Activated naive CD4-positive, alpha-beta T cell treated with anti-CD3 and anti-CD28 coated beads, Interleukin-2, amount 50 U/mL, for 72 hours (primary cell): ENCODE data around the gene PPP4R2. TPM values are rescaled to one million over a fixed set of nuclear protein-coding genes. Genes with fewer than 3 reads are reported as not detected.

Source experiments
- ATAC-seq, 2 donors: fragments of 150-1000 bp; cut with Tn5 transposase; 2 replicates each; pipeline ENCODE4 v1.10.0; 2021; ENCODE audit warnings: mild to moderate bottlenecking in 2 of 2, moderate library complexity in 2 of 2
- DNase-seq, 2 donors: peaks; one replicate each; pipeline ENCODE4 v3.0.0; 2021 to 2022; ENCODE audit warnings: low spot score in 2 of 2
- H3K27ac Mint-ChIP-seq, 2 donors: one replicate each; pipeline ENCODE4 v1.8.0; 2022; ENCODE audit warnings: mild to moderate bottlenecking in 2 of 2, mixed read lengths in 2 of 2
- H3K36me3 Mint-ChIP-seq, 2 donors: one replicate each; pipeline ENCODE4 v1.8.0; 2022; ENCODE audit warnings: mixed read lengths in 2 of 2
- H3K9me3 Mint-ChIP-seq, 2 donors: one replicate each; pipeline ENCODE4 v1.8.0; 2022; ENCODE audit warnings: mixed read lengths in 2 of 2
- total RNA-seq, 2 donors: library from RNA; stranded (reverse); gene quantifications; one replicate each; pipeline ENCODE4 v1.2.3, GENCODE V29; 2022

The PPP4R2 gene
- total RNA-seq, 2 donors from 2014 or later = 69.4 to 85.7 TPM

DNA sequence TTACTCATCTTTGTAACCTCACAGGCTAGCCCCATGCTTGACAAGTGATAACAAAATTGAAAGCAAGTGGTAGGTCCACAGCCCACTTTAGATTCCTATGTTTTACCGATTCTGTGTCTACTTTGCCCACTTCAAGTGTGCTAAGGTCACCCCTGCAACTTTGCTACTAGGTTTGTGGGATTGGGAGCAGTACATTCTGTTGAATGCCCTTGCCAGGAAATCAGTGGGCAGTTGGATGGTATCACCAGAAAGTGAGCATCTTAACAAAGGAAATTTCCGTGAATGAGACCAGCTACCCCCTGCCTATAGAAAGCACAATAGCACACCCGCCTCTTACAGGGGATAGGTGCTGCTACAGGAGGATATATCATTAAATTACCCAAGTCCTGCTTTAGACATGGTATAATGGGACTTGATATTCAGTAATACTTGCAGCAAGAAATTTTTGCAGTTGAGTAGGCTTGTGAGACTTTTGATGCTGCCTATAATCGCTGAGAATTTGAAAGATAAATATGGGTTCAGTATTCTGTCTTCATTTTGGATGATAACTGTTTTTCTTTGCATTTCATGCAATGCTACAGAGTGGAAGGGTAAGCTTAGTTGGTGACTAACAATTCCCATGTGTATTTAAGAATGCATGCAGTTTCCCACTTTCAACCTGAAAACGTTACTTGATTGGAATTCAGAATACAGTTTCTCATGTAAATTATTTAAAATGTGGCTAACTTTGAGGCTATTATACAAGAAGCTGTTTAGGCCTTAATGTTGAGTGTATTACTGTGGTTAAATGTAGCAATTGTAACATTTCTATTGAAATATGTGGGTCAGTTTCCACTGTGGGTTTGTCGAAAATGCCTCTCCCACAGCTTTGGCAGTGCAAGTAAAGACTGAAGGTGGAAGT is 74.3 kb downstream of the PPP4R2 start:
- DNase-seq (no peak), ATAC-seq (peak in 1 of 2 donors; percentile 25)
- no peaks in the 10 kb centered on the region for H3K36me3 Mint-ChIP-seq
- peak overlapping the region in 1 of 2 donors; percentile 85 for H3K27ac Mint-ChIP-seq
- H3K9me3 Mint-ChIP-seq = no peaks in the 10 kb centered on the region

DNA sequence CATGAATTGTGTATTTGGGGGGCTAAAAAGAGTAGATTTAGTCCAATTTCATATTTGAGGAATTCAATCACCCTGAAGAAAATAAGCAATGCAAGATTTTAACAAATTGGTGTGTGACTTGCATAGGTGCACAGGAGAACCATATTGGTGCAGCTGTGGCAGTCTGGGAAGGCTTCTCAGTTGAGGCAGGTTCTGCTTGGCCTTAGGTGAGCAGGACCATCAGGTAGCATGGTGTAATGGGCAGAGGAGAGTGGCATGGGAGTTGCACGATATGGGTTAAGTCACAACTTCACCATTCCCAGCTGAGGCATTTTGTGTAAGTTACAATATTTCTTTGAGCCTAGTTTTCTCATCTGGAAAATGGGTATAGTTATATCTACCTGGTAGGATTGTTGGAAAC is 75.3 kb downstream of the PPP4R2 start:
- H3K9me3 Mint-ChIP-seq = no peaks in the 10 kb centered on the region
- DNase-seq (no peak), ATAC-seq (no peak)
- H3K36me3 Mint-ChIP-seq = no peaks in the 10 kb centered on the region
- no peak overlapping the region for H3K27ac Mint-ChIP-seq

DNA sequence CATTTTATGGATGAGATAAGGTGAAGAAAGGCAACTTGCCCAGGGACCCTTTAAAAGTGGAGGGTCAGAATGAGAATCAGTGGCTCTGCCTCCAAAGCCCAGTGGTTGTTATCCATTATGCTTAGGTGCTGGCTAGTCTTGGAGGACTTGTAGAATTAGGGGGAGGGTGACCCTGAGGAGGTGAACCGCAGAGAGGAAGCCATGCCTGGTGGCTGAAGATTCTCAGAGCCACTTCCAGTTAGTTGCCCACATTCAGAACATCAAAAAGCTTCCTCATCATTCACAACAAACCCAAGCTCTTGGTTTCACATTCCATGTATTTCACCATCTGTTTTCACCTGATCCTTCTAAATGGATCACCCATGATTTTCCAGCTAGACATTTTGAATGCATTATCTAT is 76.0 kb downstream of the PPP4R2 start:
- no peak for DNase-seq
- Mint-ChIP-seq H3K27ac (no peak overlapping the region), H3K36me3 (no peaks in the 10 kb centered on the region), H3K9me3 (no peaks in the 10 kb centered on the region)
- ATAC-seq = no peak

DNA sequence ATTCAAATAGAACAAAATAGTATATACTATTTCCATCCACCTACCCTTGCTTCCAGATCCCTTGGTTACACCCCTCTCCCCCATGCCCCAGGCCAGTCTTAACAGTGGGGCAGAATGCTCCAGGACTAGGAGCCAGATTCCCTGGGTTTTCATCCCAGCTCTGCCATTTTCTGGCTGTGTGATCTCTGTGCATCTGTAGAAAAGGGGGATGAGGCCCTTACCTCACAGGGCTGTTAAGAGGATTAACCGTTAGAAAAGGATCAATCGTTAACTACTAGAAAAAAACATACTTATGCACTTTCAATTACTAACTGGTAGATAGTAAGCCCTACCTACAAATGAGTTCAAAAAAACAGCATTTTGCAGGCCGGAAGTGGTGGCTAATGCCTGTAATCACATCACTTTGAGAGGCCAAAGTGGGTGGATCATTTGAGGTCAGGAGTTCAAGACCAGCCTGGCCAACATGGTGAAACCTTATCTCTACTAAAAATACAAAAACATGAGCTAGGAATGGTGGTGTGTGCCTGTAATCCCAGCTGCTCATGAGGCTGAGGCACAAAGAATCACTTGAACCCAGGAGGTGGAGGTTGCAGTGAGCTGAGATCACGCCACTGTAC is 76.6 kb downstream of the PPP4R2 start:
- ATAC-seq (no peak), DNase-seq (no peak)
- no peaks in the 10 kb centered on the region for H3K9me3 Mint-ChIP-seq
- no peaks in the 10 kb centered on the region for H3K36me3 Mint-ChIP-seq
- H3K27ac Mint-ChIP-seq = peak overlapping the region in 1 of 2 donors; percentile 89

DNA sequence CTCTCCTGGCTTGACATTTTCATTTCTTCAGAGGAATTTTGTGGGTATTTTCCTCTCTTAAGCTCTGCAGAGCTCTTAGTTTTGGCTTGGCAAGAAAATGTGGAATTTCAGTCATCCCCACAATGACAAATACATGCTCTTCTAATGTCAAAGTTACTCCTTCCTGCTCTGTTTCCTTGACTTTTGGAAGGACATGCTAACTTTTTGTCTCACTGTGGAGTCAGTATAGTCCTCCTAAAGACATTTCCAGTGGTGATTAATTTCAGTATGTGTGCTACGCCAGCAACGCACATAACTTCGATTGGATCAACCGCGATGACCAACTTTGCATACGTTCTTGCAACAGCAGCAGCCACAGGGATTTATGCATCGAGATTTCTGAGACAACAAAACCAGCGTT is 78.2 kb downstream of the PPP4R2 start:
- Mint-ChIP-seq H3K9me3 (no peaks in the 10 kb centered on the region), H3K27ac (no peak overlapping the region), H3K36me3 (no peaks in the 10 kb centered on the region)
- ATAC-seq (no peak), DNase-seq (no peak)

DNA sequence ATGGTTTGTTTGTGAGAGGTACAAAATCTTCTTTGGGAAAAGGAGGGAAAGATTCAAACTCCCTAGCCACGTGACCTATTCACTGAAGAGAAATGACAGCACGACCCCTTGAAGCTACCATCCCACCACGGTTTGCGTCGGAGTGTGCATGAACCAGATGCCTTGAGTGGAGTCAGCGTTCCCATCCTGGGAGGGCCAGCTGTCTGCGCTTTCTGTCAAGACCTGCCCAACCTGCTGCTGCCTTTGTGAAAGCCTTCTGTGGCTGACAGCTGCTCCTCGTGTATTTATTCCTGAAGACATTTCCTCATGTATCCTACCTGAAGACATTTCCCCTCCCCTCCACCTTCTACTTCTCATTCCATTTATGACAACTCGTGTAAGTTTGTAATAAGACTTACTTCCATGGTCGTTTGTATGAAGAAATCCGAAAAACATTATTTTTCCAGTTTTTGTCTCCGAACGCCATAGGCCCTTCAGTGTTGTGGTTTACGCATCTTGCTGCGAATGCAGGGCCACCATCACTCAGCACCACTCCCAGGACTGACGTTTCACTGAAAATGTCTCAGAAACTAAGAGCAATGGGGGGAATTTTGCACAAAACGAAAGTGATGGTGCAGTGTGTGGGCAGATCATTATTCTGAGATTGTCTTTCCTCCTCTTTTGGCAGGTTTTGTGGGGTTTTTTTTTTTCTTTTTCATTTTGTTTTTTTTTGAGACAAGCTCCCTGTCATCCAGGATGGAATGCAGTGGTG is 83.8 kb downstream of the PPP4R2 start:
- Mint-ChIP-seq H3K27ac (no peak overlapping the region), H3K9me3 (no peaks in the 10 kb centered on the region), H3K36me3 (no peaks in the 10 kb centered on the region)
- no peak for DNase-seq
- no peak for ATAC-seq

DNA sequence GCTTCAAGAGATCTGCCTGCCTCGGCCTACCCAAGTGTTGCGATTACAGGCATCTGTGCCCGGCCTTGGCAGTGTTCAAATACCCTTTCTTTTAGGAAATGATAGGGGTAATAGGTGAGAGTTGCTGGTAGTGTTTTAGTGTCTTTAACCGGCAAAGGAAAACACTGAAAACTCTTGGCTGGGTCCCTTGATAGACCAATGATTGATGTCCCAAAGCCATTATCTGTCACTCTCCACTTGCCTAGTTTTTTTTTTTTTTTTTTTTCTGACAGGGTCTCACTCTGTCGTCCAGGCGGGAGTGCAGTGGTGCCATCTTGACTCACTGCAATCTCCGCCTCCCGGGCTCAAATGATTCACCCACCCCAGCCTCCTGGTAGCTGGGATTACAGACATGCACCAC is 84.5 kb downstream of the PPP4R2 start:
- Mint-ChIP-seq H3K9me3 (no peaks in the 10 kb centered on the region), H3K36me3 (no peaks in the 10 kb centered on the region), H3K27ac (peak overlapping the region in 1 of 2 donors; percentile 22)
- ATAC-seq = no peak
- DNase-seq = no peak

DNA sequence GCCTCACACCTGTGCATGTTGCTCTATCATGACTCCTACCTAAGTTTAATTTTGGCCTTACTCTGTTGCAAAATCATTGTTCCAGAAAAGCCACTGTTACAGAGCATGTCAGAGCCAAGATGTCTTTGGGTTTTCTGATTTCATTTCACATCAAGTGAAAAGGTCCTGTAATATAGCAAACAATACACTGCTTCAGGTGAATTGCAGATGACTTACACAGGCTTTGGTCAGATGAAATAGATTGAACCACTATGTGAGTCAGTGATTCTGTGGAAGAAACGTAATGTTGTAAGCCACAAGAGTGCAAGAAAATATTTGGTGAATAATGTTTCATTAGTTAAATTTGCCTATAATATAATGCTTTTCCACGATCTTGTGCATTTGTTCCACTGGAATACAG is 87.6 kb downstream of the PPP4R2 start:
- no peaks in the 10 kb centered on the region for H3K36me3 Mint-ChIP-seq

DNA sequence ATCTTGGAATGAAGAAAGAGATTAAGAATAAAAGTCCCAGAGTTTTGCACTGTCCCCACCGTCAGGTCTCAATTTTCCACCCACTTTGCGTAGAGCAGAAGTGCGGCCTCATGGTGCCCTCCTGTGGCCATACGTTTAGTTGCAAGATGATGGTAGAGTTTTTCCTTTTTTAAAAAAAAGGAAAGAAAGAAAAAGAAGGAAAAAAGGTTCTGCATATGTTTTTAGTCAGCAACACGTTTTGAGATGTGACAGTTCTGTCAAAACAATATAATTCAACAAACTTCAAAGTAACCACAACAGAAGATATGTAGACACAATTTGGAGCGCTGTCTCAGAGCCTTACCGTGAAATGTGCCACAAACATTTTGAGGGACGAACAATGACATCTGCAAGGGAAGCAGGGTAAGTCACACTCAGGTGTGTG is 89.5 kb downstream of the PPP4R2 start:
- H3K27ac Mint-ChIP-seq = no peak overlapping the region
- peak; percentile 52 to 88 for ATAC-seq
- no peaks in the 10 kb centered on the region for H3K9me3 Mint-ChIP-seq
- H3K36me3 Mint-ChIP-seq = no peaks in the 10 kb centered on the region
- peak in 1 of 2 donors; percentile 54 for DNase-seq

More for the DNA sequence above, 87.6 kb downstream of the PPP4R2 start:
- ATAC-seq (no peak), DNase-seq (no peak)
- no peak overlapping the region for H3K27ac Mint-ChIP-seq
- no peaks in the 10 kb centered on the region for H3K9me3 Mint-ChIP-seq

DNA sequence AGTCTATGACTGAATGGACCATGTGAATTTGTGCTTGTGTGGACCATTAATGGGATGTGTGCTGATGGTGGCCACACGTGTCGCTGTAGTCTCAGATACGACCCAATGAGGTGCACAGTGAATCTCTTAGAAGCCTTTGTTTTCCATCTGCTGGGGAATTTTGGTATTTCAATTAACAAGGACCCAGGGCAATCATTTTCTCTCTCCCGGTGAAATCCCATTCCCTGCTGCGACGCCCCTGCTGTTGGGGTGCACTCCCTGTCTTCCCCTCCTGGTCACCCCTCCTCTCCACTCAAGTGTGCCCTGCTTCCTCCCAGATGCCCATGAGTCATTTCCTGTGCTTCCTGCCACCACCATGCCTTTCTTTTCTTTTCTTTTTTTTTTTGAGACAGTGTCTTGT is 97.5 kb downstream of the PPP4R2 start:
- Mint-ChIP-seq H3K9me3 (no peaks in the 10 kb centered on the region), H3K36me3 (no peaks in the 10 kb centered on the region), H3K27ac (no peak overlapping the region)
- DNase-seq = no peak
- no peak for ATAC-seq

DNA sequence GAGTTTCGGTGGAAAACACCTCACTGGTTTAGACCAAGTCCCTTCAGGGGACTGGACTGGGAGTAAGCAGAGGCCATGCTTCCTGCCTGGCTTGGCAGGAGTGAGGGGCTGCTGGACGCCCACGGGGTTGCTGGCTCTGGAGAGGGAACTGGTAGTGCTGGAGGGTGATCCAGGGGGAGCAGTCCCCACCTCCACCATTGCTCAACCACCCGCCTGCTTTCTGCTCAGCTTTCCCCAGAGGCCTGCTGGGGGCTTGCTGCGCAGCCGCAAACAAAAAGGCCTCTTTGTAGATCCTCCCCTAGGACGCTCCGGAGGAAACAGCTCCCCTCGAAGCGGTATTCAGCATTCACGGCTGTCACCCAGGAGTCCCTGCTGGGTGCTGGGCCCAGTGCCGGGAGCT is 98.3 kb downstream of the PPP4R2 start:
- no peak for DNase-seq
- ATAC-seq = no peak
- Mint-ChIP-seq H3K9me3 (no peaks in the 10 kb centered on the region), H3K27ac (no peak overlapping the region), H3K36me3 (no peaks in the 10 kb centered on the region)

DNA sequence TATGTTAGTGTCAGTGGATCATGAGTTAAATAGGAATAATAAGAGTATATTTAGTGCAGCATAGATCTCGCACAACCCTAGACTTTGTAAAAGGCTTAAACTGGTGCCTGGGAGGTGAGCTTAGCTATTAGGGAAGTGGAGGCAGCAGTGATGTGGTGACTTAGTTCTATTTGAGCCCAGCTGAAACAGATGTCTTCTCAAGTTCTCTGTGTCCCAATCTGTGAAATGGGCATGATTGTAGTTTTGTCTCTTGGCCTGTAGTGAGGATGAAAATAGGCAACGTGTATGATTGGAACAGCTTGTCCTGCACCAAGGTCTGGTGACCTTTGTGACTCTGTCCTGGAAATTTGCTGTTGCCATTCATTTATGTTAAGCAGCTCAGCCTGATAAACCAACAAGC is 99.6 kb downstream of the PPP4R2 start:
- ATAC-seq = no peak
- Mint-ChIP-seq H3K9me3 (no peaks in the 10 kb centered on the region), H3K36me3 (no peaks in the 10 kb centered on the region), H3K27ac (no peak overlapping the region)
- no peak for DNase-seq

DNA sequence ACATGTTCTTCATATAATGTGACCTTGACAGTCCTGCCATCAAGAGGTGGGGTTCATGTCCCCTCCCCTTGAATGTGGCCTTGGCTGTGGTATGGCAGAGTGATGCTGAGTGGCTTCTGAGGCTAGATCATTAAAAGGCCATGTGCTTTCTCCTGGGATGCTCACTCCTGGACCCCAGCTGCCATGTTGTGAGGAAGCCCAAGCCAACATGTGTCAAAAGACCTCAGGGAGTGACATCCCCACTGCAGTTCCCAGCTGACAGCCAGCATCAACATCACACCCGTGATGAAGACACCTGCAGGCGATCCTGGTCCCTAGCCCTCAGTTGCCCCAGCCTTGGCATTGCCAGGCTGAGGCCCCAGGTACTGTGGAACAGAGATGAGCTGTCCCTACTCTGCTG is 101.4 kb downstream of the PPP4R2 start:
- no peaks in the 10 kb centered on the region for H3K36me3 Mint-ChIP-seq
- no peak for DNase-seq
- H3K27ac Mint-ChIP-seq = no peak overlapping the region
- no peaks in the 10 kb centered on the region for H3K9me3 Mint-ChIP-seq
- ATAC-seq = no peak

DNA sequence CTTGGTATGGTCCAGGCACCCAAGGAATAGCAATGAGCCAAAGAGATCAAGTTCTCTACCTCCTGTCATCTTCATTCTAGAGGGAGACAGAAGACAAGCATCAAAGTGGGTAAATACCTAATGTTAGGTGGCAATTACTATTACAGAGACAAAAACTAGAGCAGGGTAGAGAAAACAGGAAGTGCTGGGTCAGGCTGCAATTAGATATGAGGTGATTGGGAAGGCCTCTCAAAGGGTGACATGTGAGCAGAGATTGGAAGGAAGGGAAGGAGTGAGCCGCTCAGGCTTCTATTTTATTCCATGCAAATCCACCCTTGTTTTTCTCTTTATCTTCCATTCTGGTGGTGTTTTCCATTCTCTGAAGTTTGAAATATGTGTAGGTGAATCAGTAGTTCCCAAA is 102.3 kb downstream of the PPP4R2 start:
- no peak for ATAC-seq
- H3K27ac Mint-ChIP-seq = no peak overlapping the region
- no peak for DNase-seq
- no peaks in the 10 kb centered on the region for H3K9me3 Mint-ChIP-seq
- no peaks in the 10 kb centered on the region for H3K36me3 Mint-ChIP-seq

DNA sequence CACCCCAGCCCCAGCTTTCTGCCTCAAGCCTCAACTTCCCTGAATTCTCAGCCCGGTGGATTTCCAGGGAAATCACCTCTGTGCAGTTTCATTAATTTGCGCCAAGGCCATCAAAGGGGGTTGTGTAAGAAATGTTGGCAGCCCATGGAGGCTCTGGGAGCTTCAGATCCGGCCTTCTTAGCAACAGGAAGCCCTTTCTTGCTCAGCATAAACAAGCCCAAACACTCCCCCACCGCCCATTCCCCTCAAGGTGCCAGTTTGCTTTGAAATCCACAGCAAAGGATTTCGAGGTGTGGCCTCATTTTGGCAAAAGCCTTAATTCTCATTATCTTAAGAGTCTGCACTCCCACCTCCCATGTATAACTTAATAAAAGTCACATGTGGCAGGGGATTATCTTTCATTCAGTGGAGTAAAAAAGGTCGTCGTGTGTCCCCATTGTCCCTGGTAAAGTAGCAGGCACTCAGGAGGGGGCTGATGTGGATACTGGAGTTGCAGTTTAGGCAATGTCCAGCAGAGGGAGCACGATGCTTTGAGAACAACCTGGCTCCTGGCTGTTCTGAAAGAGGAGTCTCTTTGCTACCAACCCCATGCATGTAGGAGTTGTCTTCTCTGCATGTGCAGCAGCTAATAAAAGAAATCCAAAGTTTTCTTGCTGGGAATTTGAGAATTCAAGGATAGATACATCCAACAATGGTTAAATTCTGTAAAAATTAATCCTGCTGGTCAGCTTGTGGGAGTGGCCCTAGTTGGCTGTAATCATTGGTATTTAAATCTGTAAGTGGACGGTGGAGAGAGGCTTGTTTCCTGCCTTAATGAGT is 104.3 kb downstream of the PPP4R2 start:
- DNase-seq (peak in 1 of 2 donors; percentile 77), ATAC-seq (peak; percentile 59 to 75)
- Mint-ChIP-seq H3K27ac (no peak overlapping the region), H3K9me3 (no peaks in the 10 kb centered on the region), H3K36me3 (no peaks in the 10 kb centered on the region)

DNA sequence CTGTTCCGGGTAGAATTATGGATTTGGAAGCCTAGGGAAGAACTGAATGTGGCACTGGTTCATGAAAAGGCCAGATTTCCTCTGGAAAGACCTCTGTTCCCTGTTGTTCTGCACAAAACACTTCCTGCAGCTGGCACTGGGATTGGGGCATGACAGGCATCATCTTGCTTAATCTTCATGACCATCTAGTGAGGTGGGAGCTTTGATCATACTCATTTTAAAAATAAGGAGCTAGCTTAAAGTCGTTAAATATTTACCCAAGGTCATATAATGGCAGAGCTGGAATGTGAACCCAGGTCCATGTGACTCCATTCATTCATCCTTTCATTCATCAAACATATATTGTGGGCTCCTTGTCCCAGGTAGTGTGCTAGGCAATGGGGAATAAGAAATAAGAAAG is 105.3 kb downstream of the PPP4R2 start:
- ATAC-seq = no peak
- no peak for DNase-seq
- Mint-ChIP-seq H3K9me3 (no peaks in the 10 kb centered on the region), H3K27ac (no peak overlapping the region), H3K36me3 (no peaks in the 10 kb centered on the region)
